ENCODE results near the gene ATP9A.

GRCh38 chr20:51598556-51598955 lies 169.6 kb downstream of the ATP9A start:
- TF ChIP-seq CTCF (conservative IDR thresholded peaks at IDR 0.05) (no peak), EZH2 (IDR thresholded peaks at IDR 0.05; ENCODE audit: low read depth) (no peak)
